GM18951 (cell line): ENCODE results near the gene IRF2.

Source experiments
- POLR2A ChIP-seq: IDR thresholded peaks from 4 replicates; pipeline ENCODE4 v1.6.1; 2011; ENCODE audit warnings: mild to moderate bottlenecking; ENCODE audit not compliant: insufficient read length, insufficient read depth; ENCODE audit errors: extremely low read depth
- in situ Hi-C: fragments of 300-500 bp; cut with MboI; formaldehyde crosslinking; loops from one replicate; pipeline ENCODE4 v1.12.0; 2022; ENCODE audit warnings: low sequenced_read_pairs, mixed read lengths, inconsistent platforms; ENCODE audit not compliant: unreplicated experiment

The IRF2 gene

GRCh38 chr4:184373886-184374405 is 100.4 kb downstream of the IRF2 start:
- no peak for TF ChIP-seq POLR2A
- in situ Hi-C loops: no loop called here

- in situ Hi-C loops: no loop called here
- no peak for TF ChIP-seq POLR2A
Measured at GRCh38 chr4:184371390-184371787, 103.0 kb downstream of the IRF2 start.

- TF ChIP-seq POLR2A: no peak
- in situ Hi-C loops: no loop called here
Measured at GRCh38 chr4:184370711-184371389, 103.5 kb downstream of the IRF2 start.

- TF ChIP-seq POLR2A: no peak
- in situ Hi-C loops: no loop called here
Measured at GRCh38 chr4:184369871-184370270, 104.5 kb downstream of the IRF2 start.

DNA sequence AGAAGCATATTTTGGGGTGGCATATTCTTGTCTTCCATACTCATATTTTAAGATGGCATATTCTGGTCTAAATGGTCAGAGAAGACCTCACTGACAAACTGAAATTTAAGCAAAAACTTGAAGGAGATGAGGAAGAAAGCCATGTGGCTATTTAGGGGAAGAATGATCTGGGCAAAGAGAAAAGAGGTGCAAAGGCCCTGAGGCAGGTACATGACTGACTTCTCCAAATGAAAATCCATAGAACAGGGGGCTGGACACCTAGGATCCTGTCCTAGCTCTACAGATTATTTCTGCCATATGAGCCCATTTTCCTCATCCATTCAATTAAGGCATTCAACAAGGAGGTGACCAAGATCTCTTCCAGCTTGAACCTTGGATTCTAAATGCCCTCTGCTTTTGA is 105.6 kb downstream of the IRF2 start:
- no peak for TF ChIP-seq POLR2A
- in situ Hi-C loops: no loop called here

DNA sequence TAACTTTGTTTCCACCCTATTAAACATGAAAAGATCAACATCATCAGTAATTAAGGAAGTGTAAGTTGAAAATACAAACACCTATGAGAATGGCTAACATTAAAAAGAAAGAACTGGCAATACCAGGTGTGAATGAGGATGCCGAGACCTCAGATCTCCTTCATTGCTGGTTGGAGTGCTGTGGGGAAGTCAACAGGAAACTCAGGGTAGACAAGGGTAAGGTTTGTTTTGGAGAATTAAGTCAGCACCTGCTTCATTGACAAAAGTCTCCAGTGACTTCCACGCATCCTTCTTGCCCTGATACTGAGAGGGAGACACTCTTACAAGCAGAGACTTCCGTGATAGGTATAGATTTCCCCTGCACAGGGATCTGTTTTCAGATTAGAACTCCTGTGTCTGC is 106.1 kb downstream of the IRF2 start:
- no peak for TF ChIP-seq POLR2A
- in situ Hi-C loops: no loop called here

- TF ChIP-seq POLR2A: no peak
- in situ Hi-C loops: no loop called here
Measured at GRCh38 chr4:184364100-184364921, 110.0 kb downstream of the IRF2 start.

DNA sequence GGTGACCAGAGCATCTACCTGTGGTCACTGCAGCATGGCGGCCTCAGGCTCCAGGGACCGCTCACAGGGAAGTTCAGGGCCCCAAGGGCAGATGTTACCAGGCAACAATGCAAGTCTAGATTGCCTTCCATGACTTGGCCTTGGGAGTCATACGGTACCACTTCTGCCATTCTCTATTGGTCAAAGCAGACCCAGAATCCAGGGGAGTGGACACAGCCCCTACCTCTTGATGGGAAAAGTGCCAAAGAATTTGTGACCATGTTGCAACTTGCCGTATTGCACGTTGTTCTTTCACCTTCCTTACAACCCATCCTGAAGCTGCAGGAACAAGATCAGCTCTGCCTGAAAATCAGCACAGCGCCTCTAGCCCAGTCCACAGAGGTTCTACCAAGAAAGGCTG is 111.1 kb downstream of the IRF2 start:
- no peak for TF ChIP-seq POLR2A
- in situ Hi-C loops: no loop called here

DNA sequence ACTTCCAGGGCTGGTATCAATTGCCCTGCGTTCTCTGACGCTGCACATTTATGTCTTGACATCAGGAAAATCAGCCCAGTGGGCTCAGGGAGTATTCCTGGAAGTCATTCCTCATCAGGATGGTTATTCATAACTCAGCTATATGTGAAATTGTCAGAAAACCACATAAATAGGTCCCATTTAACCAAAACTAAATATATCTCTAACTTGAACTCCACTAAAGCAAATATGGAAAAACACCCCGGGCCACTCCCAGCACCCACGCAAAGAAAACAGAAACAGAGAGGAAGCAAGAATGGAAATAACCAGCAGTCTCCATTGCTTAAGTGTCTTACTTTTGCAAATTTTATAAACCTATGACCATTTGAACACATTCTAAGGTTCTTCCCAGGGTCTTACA is 112.0 kb downstream of the IRF2 start:
- in situ Hi-C loops: no loop called here
- no peak for TF ChIP-seq POLR2A

DNA sequence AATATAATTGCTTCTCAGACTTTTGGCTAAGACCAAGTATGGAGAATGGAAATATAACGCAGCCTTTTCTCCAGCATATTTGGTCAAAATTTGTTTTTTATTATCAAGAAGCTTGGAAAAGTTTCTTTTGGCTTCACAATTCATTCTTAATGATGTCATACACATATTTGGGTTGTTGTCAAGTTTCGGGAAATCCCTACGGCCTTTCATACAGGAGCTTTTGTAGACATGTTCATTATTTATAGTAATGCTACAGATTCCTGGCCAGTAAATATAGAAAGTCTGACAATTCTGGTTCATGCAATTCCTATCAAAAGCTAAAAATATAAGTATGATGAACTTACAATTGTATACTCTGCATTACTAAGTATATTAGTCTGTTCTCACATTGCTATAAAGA is 112.9 kb downstream of the IRF2 start:
- in situ Hi-C loops: no loop called here
- no peak for TF ChIP-seq POLR2A

GRCh38 chr4:184359888-184360287 is 114.5 kb downstream of the IRF2 start:
- in situ Hi-C loops: no loop called here
- TF ChIP-seq POLR2A: no peak

DNA sequence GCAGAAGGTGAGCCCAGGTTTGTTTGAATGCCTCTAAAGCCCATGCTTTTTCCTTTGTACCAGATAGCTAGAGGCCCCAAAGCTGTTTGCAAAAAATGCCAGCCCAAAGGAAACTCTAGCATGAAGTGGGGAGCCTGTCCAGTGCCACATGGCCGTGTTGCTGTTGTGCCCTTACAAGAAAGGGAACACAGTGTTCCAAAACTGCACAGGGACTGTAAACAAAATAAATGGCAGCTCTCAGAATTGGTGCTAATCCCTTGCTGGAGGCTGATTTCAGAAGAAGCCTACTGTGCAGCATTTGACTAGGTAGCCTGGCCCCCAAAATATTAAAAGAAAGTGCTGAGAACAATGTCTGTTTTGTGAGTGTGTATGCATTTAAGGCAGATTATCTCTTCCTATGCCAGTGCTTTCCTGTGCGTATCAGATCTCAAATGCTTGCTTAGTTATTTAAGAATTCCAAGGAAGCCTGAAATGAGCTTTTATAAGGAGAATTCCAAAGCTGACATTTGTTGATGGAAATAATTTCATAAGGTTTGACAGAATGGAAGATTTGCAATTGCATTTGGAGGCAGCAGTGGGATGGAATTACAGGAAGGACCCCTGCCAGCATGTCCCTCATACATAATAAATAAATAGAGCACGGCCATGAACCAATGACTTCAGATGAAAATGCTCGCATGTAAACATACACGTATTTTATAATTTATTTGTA is 115.7 kb downstream of the IRF2 start:
- in situ Hi-C loops: no loop called here
- no peak for TF ChIP-seq POLR2A

GRCh38 chr4:184357772-184358171 is 116.6 kb downstream of the IRF2 start:
- TF ChIP-seq POLR2A: no peak
- in situ Hi-C loops: no loop called here

DNA sequence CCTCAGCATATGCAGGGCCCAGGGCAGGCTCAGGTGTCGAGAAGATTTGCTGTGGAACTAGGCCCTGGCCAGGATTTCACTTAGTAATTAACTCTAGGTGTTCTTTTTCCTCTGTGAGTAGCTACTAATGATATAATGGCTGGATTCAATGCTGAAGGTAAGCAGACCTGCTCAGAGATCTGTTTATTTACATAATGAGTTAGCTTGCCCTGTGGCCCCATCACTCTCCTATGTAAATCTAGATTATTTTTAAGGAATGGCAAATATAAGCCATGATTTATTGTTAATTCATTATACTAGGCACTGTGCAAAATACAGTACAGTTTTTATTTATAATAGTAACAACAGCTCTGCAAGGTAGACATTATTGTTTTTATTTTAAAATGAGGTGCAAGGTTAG is 117.2 kb downstream of the IRF2 start:
- TF ChIP-seq POLR2A: no peak
- in situ Hi-C loops: no loop called here

DNA sequence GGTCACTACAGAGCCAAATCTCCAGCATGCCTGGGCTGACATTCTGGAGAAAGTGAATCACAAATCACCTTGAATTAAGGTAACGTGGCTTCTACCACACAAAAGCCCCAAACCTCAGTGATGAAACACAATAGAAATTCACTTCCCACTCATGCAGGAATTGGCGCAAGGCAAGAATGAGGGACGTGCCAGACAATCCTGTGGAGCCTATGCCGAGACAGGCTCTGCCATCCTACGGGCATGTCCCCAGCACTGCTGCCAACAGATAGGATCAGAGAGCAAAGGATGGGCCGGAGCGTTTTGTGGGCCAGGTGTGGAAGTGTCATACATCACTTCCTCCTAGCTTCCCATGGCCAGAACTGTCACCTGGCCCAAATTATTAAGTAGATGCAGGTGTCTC is 118.0 kb downstream of the IRF2 start:
- no peak for TF ChIP-seq POLR2A
- in situ Hi-C loops: no loop called here
